ENCODE measurements around the gene BAHCC1.

DNA sequence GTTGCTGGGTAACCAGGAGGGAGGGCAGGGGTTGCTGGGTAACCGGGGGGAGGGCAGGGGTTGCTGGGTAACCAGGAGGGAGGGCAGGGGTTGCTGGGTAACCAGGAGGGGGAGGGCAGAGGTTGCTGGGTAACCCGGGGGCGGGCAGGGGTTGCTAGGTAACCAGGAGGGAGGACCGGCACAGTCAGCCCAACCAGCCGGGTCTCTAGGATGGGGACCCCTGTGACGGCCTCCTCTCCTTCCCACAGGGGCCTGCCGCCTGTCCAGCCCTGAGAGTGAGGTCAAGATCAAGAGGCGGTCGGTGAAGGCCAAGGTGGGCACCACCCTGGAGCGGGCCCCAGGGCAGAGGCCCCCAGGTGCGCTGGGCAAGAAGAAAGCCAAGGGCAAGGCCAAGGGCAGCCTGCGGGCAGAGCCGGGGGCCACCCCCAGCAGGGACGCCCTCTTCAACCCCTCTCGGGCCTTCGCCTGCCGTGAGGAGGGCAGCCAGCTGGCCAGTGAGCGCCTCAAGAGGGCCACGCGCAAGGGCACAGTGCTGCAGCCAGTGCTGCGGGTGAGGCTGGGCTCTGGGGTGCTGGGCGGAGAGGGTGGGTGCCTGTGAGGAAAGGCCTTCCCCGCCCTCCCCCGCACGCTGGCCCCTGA is 62.8 kb downstream of the BAHCC1 start:
- TF ChIP-seq, protein P1, sequence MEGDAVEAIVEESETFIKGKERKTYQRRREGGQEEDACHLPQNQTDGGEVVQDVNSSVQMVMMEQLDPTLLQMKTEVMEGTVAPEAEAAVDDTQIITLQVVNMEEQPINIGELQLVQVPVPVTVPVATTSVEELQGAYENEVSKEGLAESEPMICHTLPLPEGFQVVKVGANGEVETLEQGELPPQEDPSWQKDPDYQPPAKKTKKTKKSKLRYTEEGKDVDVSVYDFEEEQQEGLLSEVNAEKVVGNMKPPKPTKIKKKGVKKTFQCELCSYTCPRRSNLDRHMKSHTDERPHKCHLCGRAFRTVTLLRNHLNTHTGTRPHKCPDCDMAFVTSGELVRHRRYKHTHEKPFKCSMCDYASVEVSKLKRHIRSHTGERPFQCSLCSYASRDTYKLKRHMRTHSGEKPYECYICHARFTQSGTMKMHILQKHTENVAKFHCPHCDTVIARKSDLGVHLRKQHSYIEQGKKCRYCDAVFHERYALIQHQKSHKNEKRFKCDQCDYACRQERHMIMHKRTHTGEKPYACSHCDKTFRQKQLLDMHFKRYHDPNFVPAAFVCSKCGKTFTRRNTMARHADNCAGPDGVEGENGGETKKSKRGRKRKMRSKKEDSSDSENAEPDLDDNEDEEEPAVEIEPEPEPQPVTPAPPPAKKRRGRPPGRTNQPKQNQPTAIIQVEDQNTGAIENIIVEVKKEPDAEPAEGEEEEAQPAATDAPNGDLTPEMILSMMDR (conservative IDR thresholded peaks at IDR 0.05; ENCODE audit: low read depth, low read length), result no peak
- no peak for TF ChIP-seq POLR2A (IDR thresholded peaks at IDR 0.05; ENCODE audit: low read depth, low read length)
- TF ChIP-seq SMC3 (IDR thresholded peaks at IDR 0.05; ENCODE audit: low read depth, low read length), result no peak
- TF ChIP-seq CHD1 (IDR thresholded peaks at IDR 0.05; ENCODE audit: low read depth, low read length), result no peak
- no peak for TF ChIP-seq BHLHE40 (IDR thresholded peaks at IDR 0.05; ENCODE audit: low read depth, low read length)
- TF ChIP-seq MXI1 (IDR thresholded peaks at IDR 0.05; ENCODE audit: borderline replicate concordance, low read depth, low read length), result no peak
- no peak for TF ChIP-seq CEBPB (IDR thresholded peaks at IDR 0.05; ENCODE audit: low read depth, low read length)
- TF ChIP-seq, protein P2, sequence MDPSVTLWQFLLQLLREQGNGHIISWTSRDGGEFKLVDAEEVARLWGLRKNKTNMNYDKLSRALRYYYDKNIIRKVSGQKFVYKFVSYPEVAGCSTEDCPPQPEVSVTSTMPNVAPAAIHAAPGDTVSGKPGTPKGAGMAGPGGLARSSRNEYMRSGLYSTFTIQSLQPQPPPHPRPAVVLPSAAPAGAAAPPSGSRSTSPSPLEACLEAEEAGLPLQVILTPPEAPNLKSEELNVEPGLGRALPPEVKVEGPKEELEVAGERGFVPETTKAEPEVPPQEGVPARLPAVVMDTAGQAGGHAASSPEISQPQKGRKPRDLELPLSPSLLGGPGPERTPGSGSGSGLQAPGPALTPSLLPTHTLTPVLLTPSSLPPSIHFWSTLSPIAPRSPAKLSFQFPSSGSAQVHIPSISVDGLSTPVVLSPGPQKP (IDR thresholded peaks at IDR 0.05; ENCODE audit: borderline replicate concordance, low read depth, low read length), result no peak
- TF ChIP-seq RAD21 (IDR thresholded peaks at IDR 0.05; ENCODE audit: low read length), result no peak
- no peak for TF ChIP-seq RFX5 (IDR thresholded peaks at IDR 0.05; ENCODE audit: low read depth, low read length)
- TF ChIP-seq, protein P3, sequence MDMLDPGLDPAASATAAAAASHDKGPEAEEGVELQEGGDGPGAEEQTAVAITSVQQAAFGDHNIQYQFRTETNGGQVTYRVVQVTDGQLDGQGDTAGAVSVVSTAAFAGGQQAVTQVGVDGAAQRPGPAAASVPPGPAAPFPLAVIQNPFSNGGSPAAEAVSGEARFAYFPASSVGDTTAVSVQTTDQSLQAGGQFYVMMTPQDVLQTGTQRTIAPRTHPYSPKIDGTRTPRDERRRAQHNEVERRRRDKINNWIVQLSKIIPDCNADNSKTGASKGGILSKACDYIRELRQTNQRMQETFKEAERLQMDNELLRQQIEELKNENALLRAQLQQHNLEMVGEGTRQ (IDR thresholded peaks at IDR 0.05; ENCODE audit: low read depth, low read length), result no peak
- TF ChIP-seq MAFK (IDR thresholded peaks at IDR 0.05; ENCODE audit: low read depth, low read length), result no peak
- TF ChIP-seq FOS (IDR thresholded peaks at IDR 0.05; ENCODE audit: low read depth, low read length), result no peak
- no peak for TF ChIP-seq MAZ (IDR thresholded peaks at IDR 0.05; ENCODE audit: borderline replicate concordance, low read depth, low read length)
